ENCODE measurements around the gene RGL1.

RGL1 gene

GRCh38 chr1:183886853-183887252 is 81.9 kb downstream of the RGL1 start:
- in situ Hi-C loops (cut with HindIII; ENCODE audit: low sequenced_read_pairs): no loop called here
- H3K4me3 ChIP-seq (ENCODE audit: low read depth, low read length): no peak overlapping the region
- TF ChIP-seq CTCF (IDR thresholded peaks at IDR 0.05; ENCODE audit: low read depth, low read length, missing control alignments): no peak
- DNase-seq (ENCODE audit: low read depth): no peak

- TF ChIP-seq CTCF (IDR thresholded peaks at IDR 0.05; ENCODE audit: low read depth, low read length, missing control alignments): no peak
- no peak overlapping the region for H3K4me3 ChIP-seq (ENCODE audit: low read depth, low read length)
- peak; percentile 42 for DNase-seq (ENCODE audit: low read depth)
- in situ Hi-C loops (cut with HindIII; ENCODE audit: low sequenced_read_pairs): no loop called here
These were observed 83.2 kb downstream of the RGL1 start for GRCh38 chr1:183887826-183888819.

GRCh38 chr1:183889095-183889494 is 84.2 kb downstream of the RGL1 start:
- DNase-seq (ENCODE audit: low read depth): no peak
- H3K4me3 ChIP-seq (ENCODE audit: low read depth, low read length): no peak overlapping the region
- TF ChIP-seq CTCF (IDR thresholded peaks at IDR 0.05; ENCODE audit: low read depth, low read length, missing control alignments): no peak
- in situ Hi-C loops (cut with HindIII; ENCODE audit: low sequenced_read_pairs): no loop called here

GRCh38 chr1:183891158-183891856 is 86.4 kb downstream of the RGL1 start:
- in situ Hi-C loops (cut with HindIII; ENCODE audit: low sequenced_read_pairs): no loop called here
- H3K4me3 ChIP-seq (ENCODE audit: low read depth, low read length): no peak overlapping the region
- TF ChIP-seq CTCF (IDR thresholded peaks at IDR 0.05; ENCODE audit: low read depth, low read length, missing control alignments): no peak
- DNase-seq (ENCODE audit: low read depth): no peak

GRCh38 chr1:183892351-183892793 is 87.5 kb downstream of the RGL1 start:
- in situ Hi-C loops (cut with HindIII; ENCODE audit: low sequenced_read_pairs): no loop called here
- TF ChIP-seq CTCF (IDR thresholded peaks at IDR 0.05; ENCODE audit: low read depth, low read length, missing control alignments): no peak
- no peak overlapping the region for H3K4me3 ChIP-seq (ENCODE audit: low read depth, low read length)
- DNase-seq (ENCODE audit: low read depth): no peak

GRCh38 chr1:183893561-183894289 is 88.8 kb downstream of the RGL1 start:
- no peak for DNase-seq (ENCODE audit: low read depth)
- in situ Hi-C loops (cut with HindIII; ENCODE audit: low sequenced_read_pairs): no loop called here
- TF ChIP-seq CTCF (IDR thresholded peaks at IDR 0.05; ENCODE audit: low read depth, low read length, missing control alignments): no peak
- H3K4me3 ChIP-seq (ENCODE audit: low read depth, low read length): no peak overlapping the region
